Thyroid gland (tissue), 4 donors: ENCODE data around the gene PLXNB2. TPM values are rescaled to one million over a fixed set of nuclear protein-coding genes. Genes with fewer than 3 reads are reported as not detected.

ENCODE experiments used
- DNase-seq, 2 donors: peaks; one replicate each; pipeline ENCODE4 v3.0.0-alpha.2; 2019
- H3K27ac ChIP-seq, 3 donors: fragments of 200-600 bp; sonication (generic); 1 replicate in 2 of 3; 2 replicates in 1 of 3; pipeline ENCODE4 v1.5.1; 2016 to 2019; ENCODE audit warnings: mild to moderate bottlenecking in 1 of 3, moderate library complexity in 1 of 3
- H3K27me3 ChIP-seq: fragments of 200-600 bp; sonication (generic); one replicate; pipeline ENCODE4 v1.5.1; 2019
- H3K36me3 ChIP-seq, 2 donors: fragments of 200-600 bp; sonication (generic); one replicate each; pipeline ENCODE4 v1.5.1; 2016 to 2019
- H3K4me1 ChIP-seq, 2 donors: fragments of 200-600 bp; sonication (generic); one replicate each; pipeline ENCODE4 v1.5.1; 2017 to 2019
- H3K4me3 ChIP-seq, 3 donors: fragments of 200-600 bp; sonication (generic); replicated peaks in 1 of 3; 1 replicate in 2 of 3; 2 replicates in 1 of 3; pipeline ENCODE4 v1.5.1; 2016; ENCODE audit warnings: mild to moderate bottlenecking in 1 of 3
- H3K9me3 ChIP-seq: fragments of 200-600 bp; sonication (generic); one replicate; pipeline ENCODE4 v1.5.1; 2017
- POLR2A ChIP-seq, 2 donors: fragments of 450-650 bp; IDR thresholded peaks; one replicate each; pipeline ENCODE4 v1.6.1; 2017; ENCODE audit warnings: antibody characterized with exemption in 2 of 2, mild to moderate bottlenecking in 2 of 2, moderate library complexity in 1 of 2
- WGBS, 2 donors: methylation state at CpG; one replicate each; pipeline ENCODE4 v1.1.5; 2017; 5-methylcytosine and 5-hydroxymethylcytosine counted together
- intact Hi-C: fragments of 100-400 bp; cut with DNase I; formaldehyde crosslinking; loops from one replicate; pipeline ENCODE4 v1.15.1; 2023
- total RNA-seq, 4 donors: library from RNA; depleted of rRNA; stranded (reverse); fragments of >200 nt; gene quantifications; one replicate each; pipeline ENCODE4 v1.2.3, GENCODE V29; 2016
- TF ChIP-seq, protein P1 (sequence below), 6 experiments: fragments of 200-600 bp in 3 of 6; fragments of 450-650 bp in 3 of 6; sonication (generic) in 3 of 6; IDR thresholded peaks; one replicate each; pipeline ENCODE4 v1.5.1; 2016 to 2019; ENCODE audit warnings: antibody characterized with exemption in 6 of 6, mild to moderate bottlenecking in 2 of 6, inconsistent platforms in 1 of 6, moderate library complexity in 1 of 6

The PLXNB2 gene
- total RNA-seq, 4 donors from 2014 or later, result 143 to 266 (median 215) TPM

DNA sequence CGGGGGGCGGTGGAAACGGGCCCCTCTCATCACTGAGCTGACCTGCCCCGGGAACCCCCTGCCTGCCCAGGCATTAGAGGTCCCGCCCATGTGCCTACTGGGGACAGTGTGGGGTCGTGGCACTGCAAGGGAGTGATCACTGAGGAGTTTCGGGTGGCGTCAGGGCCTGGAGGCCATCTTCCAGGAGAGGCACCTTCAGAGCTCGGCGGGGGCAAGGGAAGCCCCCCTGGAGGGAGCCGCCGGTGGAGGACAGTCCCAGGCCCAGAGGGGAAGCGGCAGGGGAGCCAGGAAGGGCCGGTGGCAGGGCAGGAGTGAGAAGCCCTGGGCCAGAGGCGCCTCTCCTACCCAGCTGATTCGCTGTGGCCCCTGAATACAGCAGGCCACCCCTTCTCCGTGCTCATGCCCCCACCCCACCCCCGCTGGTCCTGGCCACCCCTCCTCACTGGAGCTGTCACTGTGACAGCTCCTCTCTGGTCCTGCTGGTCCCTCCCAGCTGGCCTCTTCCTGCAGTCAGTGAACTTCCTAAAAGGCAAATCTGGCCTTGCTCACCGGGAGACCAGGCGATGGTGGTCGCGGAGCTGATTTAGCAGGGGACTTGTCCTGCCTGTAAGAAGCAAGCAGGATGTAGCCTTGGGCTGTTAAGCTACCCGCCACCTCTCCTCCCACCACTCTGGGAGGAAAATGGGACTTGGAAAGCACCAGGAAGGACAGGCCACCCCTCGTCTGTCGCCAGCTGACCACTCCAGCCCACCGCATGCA lies 35.2 kb downstream of the PLXNB2 start:
- H3K36me3 ChIP-seq, result peaks cover 22 to 23% of the 10 kb centered on the region in 2 donors
- WGBS, 2 donors, result 66 to 67% methylated on average over 3 to 19 of the region's 26 CpGs
- H3K4me1 ChIP-seq, result peaks cover 41 to 48% of the 10 kb centered on the region in 2 donors
- intact Hi-C loops, result no loop called here
- H3K9me3 ChIP-seq, result no peaks in the 10 kb centered on the region
- no peak for DNase-seq
- no peak overlapping the region for H3K27ac ChIP-seq
- no peak for TF ChIP-seq POLR2A (IDR thresholded peaks at IDR 0.05)
- no peak overlapping the region for H3K4me3 ChIP-seq
- H3K27me3 ChIP-seq, result no peaks in the 10 kb centered on the region

DNA sequence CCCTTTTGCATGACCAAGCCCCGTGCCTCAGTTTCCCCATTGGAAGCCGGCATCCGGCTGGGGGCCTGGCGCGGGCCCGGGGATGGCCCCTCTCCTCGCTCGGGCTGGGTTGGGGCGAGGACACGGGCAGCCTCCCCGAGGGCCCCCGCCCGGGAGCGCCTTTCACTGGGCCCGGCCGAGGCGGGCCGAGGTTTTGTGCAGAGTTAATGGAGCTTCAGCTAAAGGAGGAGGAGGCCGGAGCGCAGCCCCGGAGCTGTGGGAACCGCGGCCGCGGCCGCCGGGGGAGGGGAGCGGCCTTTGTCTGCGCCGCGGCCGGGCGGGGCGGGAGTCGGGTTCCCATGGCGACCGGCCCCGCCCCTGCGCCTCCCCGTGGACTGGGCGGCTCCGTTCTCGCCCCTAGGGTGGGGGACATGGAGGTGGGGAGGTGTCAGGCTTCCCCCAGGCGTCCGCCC lies 35.9 kb downstream of the PLXNB2 start:
- TF ChIP-seq POLR2A (IDR thresholded peaks at IDR 0.05), result no peak
- TF ChIP-seq, protein P1, sequence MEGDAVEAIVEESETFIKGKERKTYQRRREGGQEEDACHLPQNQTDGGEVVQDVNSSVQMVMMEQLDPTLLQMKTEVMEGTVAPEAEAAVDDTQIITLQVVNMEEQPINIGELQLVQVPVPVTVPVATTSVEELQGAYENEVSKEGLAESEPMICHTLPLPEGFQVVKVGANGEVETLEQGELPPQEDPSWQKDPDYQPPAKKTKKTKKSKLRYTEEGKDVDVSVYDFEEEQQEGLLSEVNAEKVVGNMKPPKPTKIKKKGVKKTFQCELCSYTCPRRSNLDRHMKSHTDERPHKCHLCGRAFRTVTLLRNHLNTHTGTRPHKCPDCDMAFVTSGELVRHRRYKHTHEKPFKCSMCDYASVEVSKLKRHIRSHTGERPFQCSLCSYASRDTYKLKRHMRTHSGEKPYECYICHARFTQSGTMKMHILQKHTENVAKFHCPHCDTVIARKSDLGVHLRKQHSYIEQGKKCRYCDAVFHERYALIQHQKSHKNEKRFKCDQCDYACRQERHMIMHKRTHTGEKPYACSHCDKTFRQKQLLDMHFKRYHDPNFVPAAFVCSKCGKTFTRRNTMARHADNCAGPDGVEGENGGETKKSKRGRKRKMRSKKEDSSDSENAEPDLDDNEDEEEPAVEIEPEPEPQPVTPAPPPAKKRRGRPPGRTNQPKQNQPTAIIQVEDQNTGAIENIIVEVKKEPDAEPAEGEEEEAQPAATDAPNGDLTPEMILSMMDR (IDR thresholded peaks at IDR 0.05), result peak in 1 of 6 experiments; percentile 14
- 2% methylated on average over 11 of the region's 45 CpGs; no CpG with 5 or more reads in 1 of the 2 donors for WGBS, 2 donors
- Histone ChIP-seq H3K4me1 (peaks cover 41 to 51% of the 10 kb centered on the region in 2 donors), H3K36me3 (peaks cover 17 to 18% of the 10 kb centered on the region in 2 donors), H3K9me3 (no peaks in the 10 kb centered on the region), H3K27me3 (no peaks in the 10 kb centered on the region), H3K27ac (no peak overlapping the region), H3K4me3 (peak overlapping the region in 1 of 3 donors; percentile 35)
- intact Hi-C loops, result no loop called here
- DNase-seq, result peak; percentile 47 to 60

DNA sequence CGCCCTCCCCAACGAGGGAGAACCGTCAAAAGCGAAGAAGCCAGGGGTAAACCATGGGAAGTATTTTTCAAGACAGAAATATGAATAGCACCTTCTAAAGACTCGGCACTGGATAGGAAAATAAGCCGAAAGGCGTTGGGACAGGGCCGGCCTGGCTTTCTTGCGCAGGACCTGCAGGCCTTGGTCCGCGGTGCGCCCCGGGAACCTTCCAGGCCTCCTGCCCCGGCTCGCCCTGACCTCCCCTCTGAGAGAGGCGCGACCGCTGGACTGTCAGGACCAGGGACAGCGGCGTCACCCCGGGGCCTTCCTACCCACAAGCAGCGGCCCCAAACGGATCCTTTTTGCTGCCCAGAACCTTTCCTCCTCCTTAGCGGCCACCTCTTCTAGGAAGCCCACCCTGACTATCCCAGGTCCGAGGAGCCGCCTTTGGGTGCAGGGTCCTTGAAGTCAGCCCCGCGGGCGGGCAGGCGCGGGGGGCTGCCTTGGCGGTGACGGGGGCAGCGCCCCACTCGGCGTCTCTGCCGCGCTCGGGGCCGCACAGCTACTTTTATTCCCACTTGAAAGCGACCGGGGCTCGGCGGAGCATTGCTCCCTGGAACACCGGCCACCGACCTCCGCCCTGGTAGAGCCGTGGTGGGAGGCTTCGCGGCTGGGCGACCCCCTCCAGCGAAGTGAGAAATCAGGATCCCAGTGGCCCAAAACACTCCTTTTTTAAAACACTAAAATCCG lies 36.6 kb downstream of the PLXNB2 start:
- Histone ChIP-seq H3K27ac (peak overlapping the region in 1 of 3 donors; percentile 4), H3K36me3 (peaks cover 10 to 11% of the 10 kb centered on the region in 2 donors), H3K9me3 (no peaks in the 10 kb centered on the region), H3K4me3 (peak overlapping the region in 2 of 3 donors; percentile 14 to 35), H3K4me1 (peaks cover 41 to 51% of the 10 kb centered on the region in 2 donors), H3K27me3 (no peaks in the 10 kb centered on the region)
- peak; percentile 74 to 79 for DNase-seq
- intact Hi-C loops, result no loop called here
- TF ChIP-seq POLR2A (IDR thresholded peaks at IDR 0.05), result no peak
- TF ChIP-seq, protein P1 (IDR thresholded peaks at IDR 0.05), result no peak
- WGBS, 2 donors, result 2 to 4% methylated on average over 29 to 52 of the region's 53 CpGs

DNA sequence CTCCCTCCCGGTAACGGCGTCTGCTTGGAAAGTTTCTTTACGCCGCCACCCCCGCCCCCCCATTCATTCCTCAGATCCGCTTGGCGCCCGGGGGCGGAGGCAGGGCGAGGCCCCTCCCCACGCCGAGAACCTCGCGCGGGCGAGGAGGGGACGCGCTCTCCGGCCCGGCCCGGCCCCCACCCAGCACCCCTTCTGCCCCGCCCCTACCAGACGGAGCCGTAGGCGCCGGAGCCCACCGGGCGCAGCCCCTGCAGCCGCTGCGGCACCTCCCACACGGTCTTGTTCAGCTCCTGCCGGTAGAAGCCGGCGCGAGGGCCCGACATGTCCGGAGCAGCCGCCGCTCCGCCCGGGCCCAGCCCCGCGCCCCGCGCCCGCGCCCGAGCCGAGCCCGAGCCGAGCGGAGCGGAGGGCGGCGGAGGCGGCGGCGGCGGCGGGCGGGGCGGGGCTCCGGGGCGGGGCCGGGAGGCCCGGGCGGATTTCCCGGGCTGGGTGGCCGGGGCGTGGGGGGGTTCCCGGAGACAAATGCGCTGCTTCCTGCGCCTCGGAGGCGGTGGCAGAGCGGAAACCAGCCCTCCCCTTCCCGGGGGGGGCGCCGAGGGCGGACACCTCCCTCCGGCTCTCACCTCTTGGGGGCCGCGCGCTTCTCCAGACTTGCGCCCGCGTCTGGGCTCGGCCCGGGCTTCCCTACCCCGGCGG lies 37.3 kb downstream of the PLXNB2 start, which contains the start of gene MAPK11:
TSS of gene MAPK11 (minus strand) at position 411 of the 696 bp plus-strand sequence. CDS start at position 323, 88 bp downstream.
- TF ChIP-seq, protein P1 (IDR thresholded peaks at IDR 0.05), result no peak
- no peak for TF ChIP-seq POLR2A (IDR thresholded peaks at IDR 0.05)
- peaks cover 2 to 4% of the 10 kb centered on the region in 2 donors for H3K36me3 ChIP-seq
- peaks cover 41 to 51% of the 10 kb centered on the region in 2 donors for H3K4me1 ChIP-seq
- peak within 1 kb of the TSS in 1 of 3 donors; percentile 33 for H3K27ac ChIP-seq
- peak within 1 kb of the TSS in 2 of 3 donors; percentile 14 to 35 for H3K4me3 ChIP-seq
- DNase-seq, result peak; percentile 48 to 51
- H3K27me3 ChIP-seq, result no peaks in the 10 kb centered on the region
- 1 to 7% methylated on average over 6 to 13 of the region's 92 CpGs for WGBS, 2 donors
- H3K9me3 ChIP-seq, result no peaks in the 10 kb centered on the region
- intact Hi-C loops, result no loop called here

DNA sequence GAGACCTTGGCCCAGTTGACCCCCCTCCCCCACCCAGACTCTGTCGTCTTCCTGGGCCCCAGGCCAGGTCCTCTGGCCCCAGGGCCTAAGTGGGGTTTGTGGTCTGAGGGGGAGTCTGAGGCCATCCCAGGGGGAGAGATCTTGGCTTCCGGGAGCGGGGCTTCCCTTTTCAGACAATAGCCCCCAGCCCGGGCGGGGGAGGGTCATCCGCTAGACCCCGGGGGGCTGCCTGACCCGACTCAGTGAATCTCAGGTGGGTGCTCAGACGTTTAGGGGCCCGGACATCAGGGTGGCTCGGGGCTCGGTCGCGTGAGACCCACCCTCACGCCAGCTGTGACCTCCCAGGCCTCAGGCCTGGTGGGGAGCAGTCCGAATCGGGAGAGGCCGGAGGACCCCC lies 37.9 kb downstream of the PLXNB2 start:
- H3K4me3 ChIP-seq, result peak overlapping the region in 1 of 3 donors; percentile 35
- peak overlapping the region in 1 of 3 donors; percentile 33 for H3K27ac ChIP-seq

More for the DNA sequence above, 37.9 kb downstream of the PLXNB2 start:
- Histone ChIP-seq H3K27me3 (no peaks in the 10 kb centered on the region), H3K36me3 (no peaks in the 10 kb centered on the region), H3K9me3 (no peaks in the 10 kb centered on the region), H3K4me1 (peaks cover 41 to 51% of the 10 kb centered on the region in 2 donors)
- intact Hi-C loops, result no loop called here
- TF ChIP-seq, protein P1 (IDR thresholded peaks at IDR 0.05), result no peak
- no peak for TF ChIP-seq POLR2A (IDR thresholded peaks at IDR 0.05)
- no peak for DNase-seq
- 0% methylated on average over 4 of the region's 18 CpGs; no CpG with 5 or more reads in 1 of the 2 donors for WGBS, 2 donors
